OCI-LY7 (cell line): ENCODE data around the gene OTOG. TPM values are rescaled to one million over a fixed set of nuclear protein-coding genes. Genes with fewer than 3 reads are reported as not detected.

Experiments used
- BruUV-seq: library from RNA; stranded (reverse); fragments of 400-500 nt; replicated peaks from 2 replicates; lab custom pipeline; 2021; lab: Mats Ljungman, UMichigan
- CTCF ChIA-PET: fragments of 300-600 bp; sonication (Branson Sonifier 250); formaldehyde crosslinking; loops from one replicate; lab custom pipeline; 2022; ENCODE audit warnings: antibody characterized with exemption; ENCODE audit not compliant: unreplicated experiment; lab: Charles Lee
- POLR2A ChIA-PET: fragments of 300-600 bp; sonication (Branson Sonifier 250); formaldehyde crosslinking; loops from one replicate; lab custom pipeline; 2022; ENCODE audit warnings: antibody characterized with exemption; lab: Charles Lee
- DNase-seq: peaks from one replicate; pipeline ENCODE4 v3.0.0-alpha.2; 2015; ENCODE audit warnings: low spot score
- H2AFZ ChIP-seq: fragments of 200-600 bp; sonication (generic), shearing (Covaris generic); 2 replicates; pipeline ENCODE4 v1.6.1; 2014; ENCODE audit warnings: mild to moderate bottlenecking, antibody characterized with exemption, low read length, moderate library complexity
- H3K27ac ChIP-seq: fragments of 200-600 bp; sonication (generic); 2 replicates; pipeline ENCODE4 v1.5.1; 2014; ENCODE audit warnings: mixed run types, low read depth, mild to moderate bottlenecking, moderate library complexity, low read length, inconsistent platforms; ENCODE audit not compliant: poor library complexity, severe bottlenecking
- H3K36me3 ChIP-seq: fragments of 200-600 bp; sonication (generic); 2 replicates; pipeline ENCODE4 v1.6.1; 2014; ENCODE audit warnings: mild to moderate bottlenecking, antibody characterized with exemption, low read length, moderate library complexity, mixed read lengths; ENCODE audit not compliant: insufficient read depth
- H3K4me1 ChIP-seq: fragments of 200-600 bp; sonication (generic); 2 replicates; pipeline ENCODE4 v1.5.1; 2014; ENCODE audit warnings: mild to moderate bottlenecking, low read length; ENCODE audit not compliant: insufficient read depth, poor library complexity, severe bottlenecking
- H3K4me2 ChIP-seq: fragments of 200-600 bp; sonication (generic); 2 replicates; pipeline ENCODE4 v1.6.1; 2014; ENCODE audit warnings: mild to moderate bottlenecking, low read length
- H3K4me3 ChIP-seq: fragments of 200-600 bp; sonication (generic); 2 replicates; pipeline ENCODE4 v1.5.1; 2014; ENCODE audit warnings: mild to moderate bottlenecking, low read depth, low read length; ENCODE audit not compliant: poor library complexity, severe bottlenecking
- H3K79me2 ChIP-seq: fragments of 200-600 bp; sonication (generic); 2 replicates; pipeline ENCODE4 v1.6.1; 2016; ENCODE audit warnings: low read depth, mild to moderate bottlenecking, low read length, moderate library complexity, mixed read lengths; ENCODE audit not compliant: insufficient read depth
- H3K9me2 ChIP-seq: fragments of 200-600 bp; sonication (generic); 2 replicates; pipeline ENCODE4 v1.6.1; 2016; ENCODE audit warnings: mild to moderate bottlenecking, low read length, mixed read lengths; ENCODE audit not compliant: insufficient read depth
- H3K9me3 ChIP-seq: fragments of 200-600 bp; sonication (generic); 2 replicates; pipeline ENCODE4 v1.6.1; 2014; ENCODE audit warnings: mild to moderate bottlenecking, mixed run types, low read length, mixed read lengths
- H4K20me1 ChIP-seq: fragments of 200-600 bp; sonication (generic); 2 replicates; pipeline ENCODE4 v1.6.1; 2014; ENCODE audit warnings: mild to moderate bottlenecking, antibody characterized with exemption, low read length, moderate library complexity, mixed read lengths; ENCODE audit not compliant: insufficient read depth
- CTCF ChIP-seq: fragments of 200-600 bp; sonication (generic); conservative IDR thresholded peaks from 2 replicates; pipeline ENCODE4 v1.5.1; 2014; ENCODE audit warnings: mild to moderate bottlenecking, antibody characterized with exemption, low read length, moderate library complexity, mixed read lengths
- EZH2phosphoT487 ChIP-seq: fragments of 200-600 bp; sonication (generic); IDR thresholded peaks from 2 replicates; pipeline ENCODE4 v1.6.1; 2018; ENCODE audit warnings: low read depth, borderline replicate concordance, mild to moderate bottlenecking, mixed run types, antibody characterized with exemption, low read length, moderate library complexity, mixed read lengths
- intact Hi-C: fragments of 100-400 bp; cut with micrococcal nuclease; formaldehyde crosslinking; loops from one replicate; pipeline ENCODE4 v1.10.0; 2022; ENCODE audit not compliant: unreplicated experiment
- total RNA-seq, 2 experiments: library from RNA; depleted of rRNA in 1 of 2; stranded (reverse); fragments of >200 nt in 1 of 2; shearing (Covaris generic) in 1 of 2; gene quantifications; 2 replicates each; pipeline ENCODE4 v1.2.3, GENCODE V29; 2014 to 2022

The OTOG gene
- total RNA-seq, 2 experiments from 2014 or later: not detected

- no peaks in the 10 kb centered on the region for H4K20me1 ChIP-seq
- H3K4me3 ChIP-seq: no peak overlapping the region
- ChIA-PET CTCF (interaction anchor here (1.8 kb wide), 1 partner anchor 16 kb away, joined by 7 read pairs; no protein-coding TSS in a partner anchor), POLR2A (no interaction called here)
- BruUV-seq: no TSS peak
- no peak overlapping the region for H3K4me2 ChIP-seq
- no peak for DNase-seq
- H3K27ac ChIP-seq: no peak overlapping the region
- H3K36me3 ChIP-seq: no peaks in the 10 kb centered on the region
- H3K9me2 ChIP-seq: no peaks in the 10 kb centered on the region
- H2AFZ ChIP-seq: no peak overlapping the region
- no peaks in the 10 kb centered on the region for H3K4me1 ChIP-seq
- TF ChIP-seq CTCF: no peak
- no peak for TF ChIP-seq EZH2phosphoT487
- no peaks in the 10 kb centered on the region for H3K9me3 ChIP-seq
- intact Hi-C loops: no loop called here
- no peaks in the 10 kb centered on the region for H3K79me2 ChIP-seq
Observed at GRCh38 chr11:17512101-17512500, 35.0 kb upstream of the OTOG start.

- intact Hi-C loops: no loop called here
- ChIA-PET CTCF (interaction anchor here (0.6 to 1.8 kb wide), 2 partner anchors 14 to 234 kb away, joined by 3 to 7 read pairs; no protein-coding TSS in a partner anchor), POLR2A (interaction anchor here (0.6 to 0.9 kb wide), 2 partner anchors 21 to 504 kb away, joined by 3 to 4 read pairs; no protein-coding TSS in a partner anchor)
- Histone ChIP-seq H3K4me3 (no peak overlapping the region), H3K79me2 (no peaks in the 10 kb centered on the region), H3K9me3 (no peaks in the 10 kb centered on the region), H2AFZ (no peak overlapping the region), H3K9me2 (no peaks in the 10 kb centered on the region), H3K36me3 (no peaks in the 10 kb centered on the region), H3K27ac (no peak overlapping the region), H3K4me1 (no peaks in the 10 kb centered on the region), H3K4me2 (no peak overlapping the region), H4K20me1 (no peaks in the 10 kb centered on the region)
- no TSS peak for BruUV-seq
- no peak for TF ChIP-seq EZH2phosphoT487
- no peak for TF ChIP-seq CTCF
- DNase-seq: no peak
Observed at GRCh38 chr11:17513853-17514252, 33.2 kb upstream of the OTOG start.

GRCh38 chr11:17514476-17514875 lies 32.6 kb upstream of the OTOG start:
- intact Hi-C loops: no loop called here
- Histone ChIP-seq H3K27ac (no peak overlapping the region), H3K4me1 (no peaks in the 10 kb centered on the region), H3K4me2 (no peak overlapping the region), H4K20me1 (no peaks in the 10 kb centered on the region), H3K36me3 (no peaks in the 10 kb centered on the region), H3K9me3 (no peaks in the 10 kb centered on the region), H3K9me2 (no peaks in the 10 kb centered on the region), H3K79me2 (no peaks in the 10 kb centered on the region), H3K4me3 (no peak overlapping the region), H2AFZ (no peak overlapping the region)
- no peak for TF ChIP-seq EZH2phosphoT487
- no peak for TF ChIP-seq CTCF
- BruUV-seq: no TSS peak
- DNase-seq: no peak
- CTCF ChIA-PET: no interaction called here
- POLR2A ChIA-PET: no interaction called here
